Upper lobe of left lung (tissue), 4 donors: Measurements from ENCODE around the gene ADPRS.

Experiments used
- POLR2A ChIP-seq, 4 donors: fragments of 450-650 bp; IDR thresholded peaks; one replicate each; pipeline ENCODE4 v1.5.1; 2016 to 2017; ENCODE audit warnings: antibody characterized with exemption in 4 of 4, mild to moderate bottlenecking in 2 of 4
- POLR2AphosphoS5 ChIP-seq, 2 donors: sonication (generic); formaldehyde crosslinking; IDR thresholded peaks; one replicate each; pipeline ENCODE4 v1.5.1; 2017; ENCODE audit warnings: antibody characterized with exemption in 2 of 2
- TF ChIP-seq, protein P1 (sequence below), 6 experiments: fragments of 450-650 bp in 4 of 6; fragments of 200-600 bp in 2 of 6; sonication (generic) in 2 of 6; IDR thresholded peaks; one replicate each; pipeline ENCODE4 v1.5.1; 2016 to 2019; ENCODE audit warnings: antibody characterized with exemption in 6 of 6

- TF ChIP-seq POLR2A (IDR thresholded peaks at IDR 0.05) (no peak), POLR2AphosphoS5 (IDR thresholded peaks at IDR 0.05) (no peak)
- TF ChIP-seq, protein P1, sequence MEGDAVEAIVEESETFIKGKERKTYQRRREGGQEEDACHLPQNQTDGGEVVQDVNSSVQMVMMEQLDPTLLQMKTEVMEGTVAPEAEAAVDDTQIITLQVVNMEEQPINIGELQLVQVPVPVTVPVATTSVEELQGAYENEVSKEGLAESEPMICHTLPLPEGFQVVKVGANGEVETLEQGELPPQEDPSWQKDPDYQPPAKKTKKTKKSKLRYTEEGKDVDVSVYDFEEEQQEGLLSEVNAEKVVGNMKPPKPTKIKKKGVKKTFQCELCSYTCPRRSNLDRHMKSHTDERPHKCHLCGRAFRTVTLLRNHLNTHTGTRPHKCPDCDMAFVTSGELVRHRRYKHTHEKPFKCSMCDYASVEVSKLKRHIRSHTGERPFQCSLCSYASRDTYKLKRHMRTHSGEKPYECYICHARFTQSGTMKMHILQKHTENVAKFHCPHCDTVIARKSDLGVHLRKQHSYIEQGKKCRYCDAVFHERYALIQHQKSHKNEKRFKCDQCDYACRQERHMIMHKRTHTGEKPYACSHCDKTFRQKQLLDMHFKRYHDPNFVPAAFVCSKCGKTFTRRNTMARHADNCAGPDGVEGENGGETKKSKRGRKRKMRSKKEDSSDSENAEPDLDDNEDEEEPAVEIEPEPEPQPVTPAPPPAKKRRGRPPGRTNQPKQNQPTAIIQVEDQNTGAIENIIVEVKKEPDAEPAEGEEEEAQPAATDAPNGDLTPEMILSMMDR (IDR thresholded peaks at IDR 0.05), result peak in 1 of 6 experiments; percentile 5
Measured at GRCh38 chr1:36084497-36085115, 4.1 kb upstream of the ADPRS start.
